WTC11 (cell line): ENCODE data around the gene MBD6. TPM values are rescaled to one million over a fixed set of nuclear protein-coding genes. Genes with fewer than 3 reads are reported as not detected.
A peak's percentile ranks its signal among the peaks of the same experiment; 100 is the strongest.

Experiments
- ATAC-seq: fragments of 200-7000 bp; cut with Tn5 transposase; 2 replicates; pipeline ENCODE4 v1.10.0; 2021; ENCODE audit warnings: mild to moderate bottlenecking, moderate library complexity
- CTCF ChIA-PET: fragments of 300-600 bp; sonication (Branson Sonifier 250); formaldehyde crosslinking; loops from one replicate; lab custom pipeline; 2021; ENCODE audit warnings: antibody characterized with exemption; lab: Charles Lee
- POLR2A ChIA-PET: fragments of 350-600 bp; sonication (Branson Sonifier 250); formaldehyde crosslinking; loops from one replicate; lab custom pipeline; 2021; ENCODE audit warnings: antibody characterized with exemption; lab: Charles Lee
- DNase-seq: peaks from one replicate; pipeline ENCODE4 v3.0.0; 2021; ENCODE audit warnings: low spot score
- H3K27ac Mint-ChIP-seq: 2 replicates; pipeline ENCODE4 v1.8.0; 2021; ENCODE audit warnings: mixed read lengths
- H3K27me3 Mint-ChIP-seq: 2 replicates; pipeline ENCODE4 v1.8.0; 2021; ENCODE audit warnings: low read depth, mild to moderate bottlenecking, moderate library complexity, mixed read lengths
- H3K36me3 Mint-ChIP-seq: 2 replicates; pipeline ENCODE4 v1.8.0; 2021; ENCODE audit warnings: mixed read lengths
- H3K4me1 Mint-ChIP-seq: 2 replicates; pipeline ENCODE4 v1.8.0; 2022; ENCODE audit warnings: mixed read lengths
- H3K4me3 Mint-ChIP-seq: 2 replicates; pipeline ENCODE4 v1.8.0; 2021; ENCODE audit warnings: mild to moderate bottlenecking, moderate library complexity, mixed read lengths
- H3K9me3 Mint-ChIP-seq: 2 replicates; pipeline ENCODE4 v1.8.0; 2021; ENCODE audit warnings: mixed read lengths
- AFF4 ChIP-seq: sonication (generic); formaldehyde crosslinking; IDR thresholded peaks from 2 replicates; pipeline ENCODE4 v1.8.1; 2023; ENCODE audit warnings: mild to moderate bottlenecking, missing genetic modification reagents, borderline replicate concordance
- ATF2 ChIP-seq: sonication (generic); formaldehyde crosslinking; IDR thresholded peaks from 2 replicates; pipeline ENCODE4 v1.8.1; 2022; ENCODE audit warnings: low read depth, missing genetic modification reagents, borderline replicate concordance
- EMX1 ChIP-seq: fragments of 250-450 bp; sonication (Bioruptor Pico); IDR thresholded peaks from 2 replicates; pipeline ENCODE4 v1.8.0; 2021; ENCODE audit warnings: mild to moderate bottlenecking
- ERG ChIP-seq: fragments of 250-450 bp; sonication (Bioruptor Pico); IDR thresholded peaks from 2 replicates; pipeline ENCODE4 v1.8.0; 2021; ENCODE audit warnings: mild to moderate bottlenecking
- ESRRA ChIP-seq: sonication (generic); formaldehyde crosslinking; IDR thresholded peaks from 2 replicates; pipeline ENCODE4 v1.8.1; 2022; ENCODE audit warnings: mild to moderate bottlenecking, missing genetic modification reagents, borderline replicate concordance
- FOXJ3 ChIP-seq: sonication (generic); formaldehyde crosslinking; IDR thresholded peaks from 2 replicates; pipeline ENCODE4 v1.9.0; 2021; ENCODE audit warnings: missing genetic modification reagents, mild to moderate bottlenecking, borderline replicate concordance
- FOXK1 ChIP-seq: sonication (generic); formaldehyde crosslinking; IDR thresholded peaks from 2 replicates; pipeline ENCODE4 v1.8.0; 2022; ENCODE audit warnings: mild to moderate bottlenecking, moderate library complexity, missing genetic modification reagents
- GRHL2 ChIP-seq: fragments of 250-450 bp; sonication (Bioruptor Pico); IDR thresholded peaks from 2 replicates; pipeline ENCODE4 v1.8.0; 2022; ENCODE audit warnings: mild to moderate bottlenecking, moderate library complexity; ENCODE audit not compliant: insufficient replicate concordance, severe bottlenecking
- HMGA2 ChIP-seq: fragments of 250-450 bp; sonication (Bioruptor Pico); IDR thresholded peaks from 2 replicates; pipeline ENCODE4 v1.4.0; 2021; ENCODE audit warnings: mild to moderate bottlenecking, moderate library complexity
- HMGXB4 ChIP-seq: sonication (generic); formaldehyde crosslinking; IDR thresholded peaks from 2 replicates; pipeline ENCODE4 v1.8.1; 2023; ENCODE audit warnings: mild to moderate bottlenecking, moderate library complexity, missing genetic modification reagents
- JUN ChIP-seq: sonication (generic); formaldehyde crosslinking; IDR thresholded peaks from 2 replicates; pipeline ENCODE4 v1.8.0; 2023; ENCODE audit warnings: mild to moderate bottlenecking, missing genetic modification reagents
- MAX ChIP-seq: sonication (generic); formaldehyde crosslinking; IDR thresholded peaks from 2 replicates; pipeline ENCODE4 v1.8.0; 2022; ENCODE audit warnings: mild to moderate bottlenecking, missing genetic modification reagents
- NFYB ChIP-seq: sonication (generic); formaldehyde crosslinking; conservative IDR thresholded peaks from 2 replicates; pipeline ENCODE4 v1.8.0; 2022; ENCODE audit warnings: low read depth, missing genetic modification reagents
- SMAD3 ChIP-seq: sonication (generic); formaldehyde crosslinking; IDR thresholded peaks from 2 replicates; pipeline ENCODE4 v1.8.0; 2022; ENCODE audit warnings: missing genetic modification reagents, mild to moderate bottlenecking, borderline replicate concordance
- TEAD4 ChIP-seq: sonication (generic); formaldehyde crosslinking; IDR thresholded peaks from 2 replicates; pipeline ENCODE4 v1.8.0; 2022; ENCODE audit warnings: mild to moderate bottlenecking, missing genetic modification reagents
- ZBTB21 ChIP-seq: sonication (generic); formaldehyde crosslinking; IDR thresholded peaks from 2 replicates; pipeline ENCODE4 v1.8.1; 2023; ENCODE audit warnings: mild to moderate bottlenecking, missing genetic modification reagents, borderline replicate concordance
- ZNF425 ChIP-seq: fragments of 250-450 bp; sonication (Bioruptor Pico); conservative IDR thresholded peaks from 2 replicates; pipeline ENCODE4 v1.9.0; 2021; ENCODE audit warnings: mild to moderate bottlenecking
- ZNF671 ChIP-seq: fragments of 250-450 bp; sonication (Bioruptor Pico); IDR thresholded peaks from 2 replicates; pipeline ENCODE4 v1.8.0; 2021; ENCODE audit warnings: mild to moderate bottlenecking
- total RNA-seq: library from RNA; stranded (reverse); gene quantifications from 3 replicates; pipeline ENCODE4 v1.2.3, GENCODE V29; 2021

MBD6 gene
- total RNA-seq, 1 experiment from 2014 or later = 46.3 TPM

GRCh38 chr12:57550641-57551549 is 28.3 kb downstream of the MBD6 start (continued):
- no peak for TF ChIP-seq ATF2 (CRISPR knock-in tag)
- no peak for TF ChIP-seq TEAD4
- no peak for TF ChIP-seq ZBTB21 (CRISPR knock-in tag)

- ChIA-PET CTCF (interaction anchor here (1.1 to 1.6 kb wide), 2 partner anchors 32 to 93 kb away, joined by 4 to 5 read pairs; no protein-coding TSS in a partner anchor), POLR2A (no interaction called here)
- ATAC-seq = no peak
- Mint-ChIP-seq H3K36me3 (no peaks in the 10 kb centered on the region), H3K27me3 (peaks cover 24% of the 10 kb centered on the region), H3K4me3 (peak overlapping the region; percentile 79), H3K4me1 (peaks cover 37% of the 10 kb centered on the region), H3K27ac (no peak overlapping the region), H3K9me3 (no peaks in the 10 kb centered on the region)
- DNase-seq = no peak
- TF ChIP-seq ATF2 (CRISPR knock-in tag) (no peak), SMAD3 (no peak), EMX1 (CRISPR knock-in tag) (no peak), ZNF425 (no peak), ESRRA (CRISPR knock-in tag) (no peak), HMGA2 (CRISPR knock-in tag) (no peak), FOXK1 (CRISPR knock-in tag) (no peak), ERG (no peak), ZNF671 (CRISPR knock-in tag) (no peak), FOXJ3 (CRISPR knock-in tag) (no peak), HMGXB4 (no peak), AFF4 (CRISPR knock-in tag) (no peak), NFYB (CRISPR knock-in tag) (no peak), MAX (no peak), JUN (CRISPR knock-in tag) (no peak), GRHL2 (CRISPR knock-in tag) (no peak)
These were observed 29.1 kb downstream of the MBD6 start for GRCh38 chr12:57551637-57552305.
